AG08396 (cell line): ENCODE results near the gene KCTD16.

ENCODE experiments used
- DNase-seq: peaks from one replicate; pipeline ENCODE4 v3.0.0; 2012; ENCODE audit warnings: low spot score, mixed read lengths

KCTD16 gene

DNA sequence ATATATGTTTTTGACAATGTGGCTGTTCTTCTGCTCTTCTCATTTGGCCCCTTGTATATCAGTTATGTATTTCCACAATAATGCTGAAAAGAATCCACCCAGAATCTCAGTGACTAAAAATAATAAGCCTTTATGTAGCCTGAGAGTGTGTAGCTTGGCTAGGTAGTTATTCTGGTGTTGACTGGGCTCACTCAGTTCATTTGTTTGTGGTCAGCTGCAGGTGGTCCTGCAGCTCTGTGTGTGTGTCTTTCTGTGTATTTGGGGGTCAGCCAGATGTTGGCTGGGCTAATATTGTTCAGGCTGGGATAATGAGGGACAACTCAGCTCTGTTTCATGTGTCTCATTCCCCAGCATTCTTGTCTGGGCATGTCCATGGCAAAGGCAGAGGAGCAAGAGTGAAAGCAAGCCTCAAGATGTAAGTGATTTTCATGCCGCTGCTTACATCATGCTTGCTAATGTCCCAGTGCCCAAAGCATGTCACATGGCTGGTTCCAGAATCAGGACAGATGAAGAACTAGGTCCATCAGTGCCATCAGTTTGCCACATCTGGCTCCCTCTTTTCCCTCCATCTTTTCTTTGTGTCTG, 162.8 kb downstream of the KCTD16 start:
- DNase-seq, result no peak

DNA sequence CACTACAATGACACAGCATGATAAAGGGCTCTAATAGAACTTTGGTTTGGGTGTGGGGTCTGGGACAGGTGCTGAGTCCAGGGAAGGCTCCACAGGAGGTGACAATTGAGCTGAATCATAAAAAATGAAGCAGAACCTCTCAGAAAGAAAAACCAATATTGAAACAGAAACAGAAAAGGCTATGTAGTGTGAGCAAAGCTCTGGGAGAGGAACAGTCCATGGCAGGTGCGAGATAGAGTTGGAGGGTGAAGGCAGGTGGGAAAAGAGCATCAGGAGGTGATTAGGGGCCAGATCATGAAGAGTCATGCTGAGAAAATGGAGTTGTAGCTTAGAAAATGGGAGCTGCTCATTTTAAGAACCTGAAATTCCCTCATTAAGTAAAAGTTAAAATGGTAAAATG, 164.9 kb downstream of the KCTD16 start:
- DNase-seq, result no peak

DNA sequence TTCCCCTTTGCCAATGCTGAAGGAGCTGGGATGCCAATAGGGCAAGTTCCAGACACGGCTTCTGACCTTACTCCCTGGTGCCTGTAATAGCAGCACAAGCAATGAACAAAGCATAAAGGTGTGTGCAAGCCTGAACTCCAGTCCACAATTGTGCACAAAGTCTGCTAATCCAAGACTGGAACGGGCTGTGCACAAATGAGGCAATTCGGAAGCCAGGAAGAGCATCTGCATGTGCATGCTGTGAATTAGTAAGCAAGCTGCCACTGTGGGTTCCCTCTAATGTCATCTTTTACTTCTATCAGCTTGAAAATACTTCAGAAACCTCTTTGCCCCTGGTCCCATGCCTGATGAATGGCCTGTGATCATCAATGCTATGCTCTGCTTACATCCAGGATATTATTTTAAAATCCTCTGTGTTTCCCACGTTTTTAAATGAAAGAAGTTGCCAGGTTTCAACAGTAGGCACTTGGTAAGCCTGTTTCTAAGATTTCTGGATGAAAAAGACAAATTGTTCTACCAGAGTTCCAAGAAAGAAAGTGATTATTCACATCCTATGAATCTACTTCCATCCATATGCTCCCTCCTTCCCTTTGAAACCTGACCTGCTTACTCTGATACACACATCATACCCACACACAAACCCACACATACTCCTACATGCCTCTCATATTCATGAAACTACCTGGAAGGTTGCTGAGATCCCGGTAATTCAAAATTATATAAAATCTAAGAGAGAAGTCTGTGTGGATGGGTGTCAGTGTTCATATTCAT, 165.7 kb downstream of the KCTD16 start:
- DNase-seq, result no peak

GRCh38 chr5:144352330-144352729, 181.7 kb downstream of the KCTD16 start:
- no peak for DNase-seq

DNA sequence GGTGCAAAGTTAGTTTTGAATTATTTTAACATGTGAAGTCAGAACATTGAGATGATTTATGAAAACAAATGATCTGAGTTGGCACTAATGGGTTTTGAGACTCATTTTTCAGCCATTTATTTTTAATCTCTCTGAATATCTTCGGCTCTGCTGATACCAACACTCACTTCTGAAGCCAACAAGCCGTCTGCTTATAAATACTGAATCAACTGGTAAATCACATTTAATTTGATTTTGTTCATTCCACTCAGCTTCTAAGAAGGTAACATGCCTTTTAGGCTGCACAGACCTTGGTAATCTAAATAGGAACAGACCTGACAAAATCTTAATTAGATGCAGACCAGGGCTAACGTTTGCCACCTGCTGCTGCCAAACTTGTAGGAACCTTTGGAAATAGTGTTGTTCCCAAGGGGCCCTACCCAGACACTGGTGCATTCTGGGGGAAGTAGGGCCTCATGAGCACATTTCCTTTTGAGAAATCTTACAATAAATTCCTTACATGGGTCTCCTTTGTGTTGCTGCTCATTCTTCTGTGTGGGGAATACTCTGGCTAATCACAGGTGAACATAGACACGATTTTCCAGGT, 182.2 kb downstream of the KCTD16 start:
- no peak for DNase-seq

GRCh38 chr5:144356489-144356888, 185.8 kb downstream of the KCTD16 start:
- DNase-seq, result no peak

DNA sequence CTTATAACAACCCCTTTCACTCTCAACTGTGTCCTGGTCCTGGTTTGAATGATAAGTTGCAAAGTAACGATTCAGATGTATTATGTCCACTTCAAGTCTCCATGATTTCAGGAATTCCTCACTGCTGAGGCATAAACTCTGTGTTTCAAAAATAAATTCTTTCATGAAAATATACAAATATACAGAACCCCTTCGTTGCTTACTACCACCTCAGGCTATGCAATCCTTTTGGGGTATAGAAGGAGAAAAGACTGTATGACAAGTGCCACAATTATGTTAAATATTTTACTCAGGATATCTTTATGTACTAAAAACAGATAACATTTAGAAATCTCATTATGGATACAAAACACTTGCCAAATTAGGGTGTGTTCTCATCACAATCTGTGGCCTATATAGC, 190.7 kb downstream of the KCTD16 start:
- DNase-seq, result no peak

DNA sequence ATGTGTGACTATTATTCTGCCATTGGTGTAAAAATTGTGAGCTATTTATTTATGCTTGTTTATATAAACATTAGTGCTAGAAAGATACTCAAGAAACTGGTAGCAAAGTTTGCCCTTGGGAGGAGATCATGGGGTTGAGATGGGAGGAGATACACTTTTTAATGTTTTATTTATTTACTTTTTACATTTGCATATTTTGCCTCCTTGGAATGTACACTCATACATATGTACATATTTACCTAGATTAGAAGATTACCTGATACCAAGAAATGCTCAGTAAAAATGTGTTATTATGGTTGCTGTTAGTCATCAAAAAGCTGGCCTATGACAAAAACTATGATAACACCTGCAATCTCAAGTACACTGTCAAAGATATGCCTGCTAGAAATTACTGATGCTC, 195.2 kb downstream of the KCTD16 start:
- DNase-seq, result no peak

- DNase-seq, result no peak
Measured at GRCh38 chr5:144367991-144368390, 197.3 kb downstream of the KCTD16 start.

GRCh38 chr5:144368556-144368955, 197.9 kb downstream of the KCTD16 start:
- no peak for DNase-seq

DNA sequence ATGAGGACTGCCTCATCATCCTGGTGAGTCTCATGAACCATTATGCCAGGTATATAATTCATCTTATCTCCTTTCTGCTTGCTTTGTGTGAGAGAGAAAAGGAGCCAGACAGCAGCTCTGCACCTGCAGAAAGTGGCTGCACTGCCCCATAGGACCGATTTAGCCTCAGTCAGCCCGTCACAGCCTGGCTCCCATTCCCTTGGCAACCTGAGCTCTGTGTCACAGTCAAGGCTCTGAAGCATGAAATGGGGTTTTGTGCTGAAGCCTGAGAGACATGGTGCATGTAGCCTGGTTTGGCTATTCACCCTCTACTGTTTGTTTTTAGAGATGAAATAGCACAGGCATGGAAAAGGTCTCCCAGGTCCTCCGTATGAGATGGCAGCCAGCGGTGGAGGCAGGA, 198.3 kb downstream of the KCTD16 start:
- DNase-seq, result no peak

DNA sequence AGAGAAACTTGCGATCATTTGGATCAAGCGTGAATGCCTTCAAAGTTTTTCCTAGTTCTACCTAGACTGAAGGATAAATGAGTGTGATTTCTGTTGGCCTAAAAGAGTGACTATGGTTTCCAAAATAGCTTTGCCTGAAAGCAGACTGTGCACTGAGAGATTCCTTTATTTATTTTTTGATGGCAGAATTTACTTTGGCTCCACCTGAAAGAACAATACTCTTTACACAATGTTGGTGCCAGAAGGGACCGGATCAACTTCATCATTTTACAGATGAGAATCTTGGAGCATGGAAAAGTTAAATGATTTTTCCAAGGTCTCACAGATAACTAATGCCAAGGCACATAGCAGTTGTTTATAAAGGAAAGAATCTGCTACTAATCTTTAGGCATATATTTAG, 199.6 kb downstream of the KCTD16 start:
- no peak for DNase-seq

- no peak for DNase-seq
Measured at GRCh38 chr5:144374637-144375036, 204.0 kb downstream of the KCTD16 start.

DNA sequence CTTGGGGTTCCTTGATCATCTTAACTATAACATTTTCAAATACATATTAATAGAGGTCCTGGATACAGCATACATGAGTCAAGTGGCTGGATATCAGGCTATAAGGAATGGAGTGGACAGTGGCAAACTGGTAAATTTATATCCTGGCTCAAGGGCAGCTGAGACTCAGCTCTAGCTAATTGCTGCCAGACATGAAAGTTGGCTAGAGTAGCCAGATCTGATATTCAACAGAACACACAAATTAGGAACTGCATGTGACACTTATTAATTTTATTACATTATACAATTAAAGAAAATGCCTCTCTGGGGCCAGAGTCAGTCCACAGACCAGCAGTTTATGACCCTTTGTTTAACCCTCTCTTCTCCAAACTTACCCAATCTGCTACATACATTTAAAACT, 206.5 kb downstream of the KCTD16 start:
- DNase-seq, result no peak

DNA sequence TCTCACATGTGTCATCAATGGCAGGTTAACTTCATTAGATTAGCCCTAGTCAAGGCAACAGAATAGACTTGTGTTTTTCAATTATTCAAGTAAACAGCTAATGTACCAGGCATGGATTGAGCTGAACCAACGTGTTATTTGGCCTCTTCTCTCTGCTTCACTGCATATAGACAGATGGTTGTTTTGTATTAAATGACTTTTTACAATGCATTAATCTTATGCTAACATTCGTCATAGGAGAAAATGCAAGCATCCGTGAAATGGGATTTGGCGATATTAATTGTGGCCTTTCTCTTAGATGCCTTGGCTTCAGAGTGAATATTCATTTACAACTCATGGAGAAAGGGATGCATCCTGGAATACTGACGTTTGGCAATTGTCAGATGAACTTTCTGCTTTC, 208.0 kb downstream of the KCTD16 start:
- DNase-seq, result no peak

- DNase-seq, result no peak
Measured at GRCh38 chr5:144385597-144385996, 214.9 kb downstream of the KCTD16 start.

DNA sequence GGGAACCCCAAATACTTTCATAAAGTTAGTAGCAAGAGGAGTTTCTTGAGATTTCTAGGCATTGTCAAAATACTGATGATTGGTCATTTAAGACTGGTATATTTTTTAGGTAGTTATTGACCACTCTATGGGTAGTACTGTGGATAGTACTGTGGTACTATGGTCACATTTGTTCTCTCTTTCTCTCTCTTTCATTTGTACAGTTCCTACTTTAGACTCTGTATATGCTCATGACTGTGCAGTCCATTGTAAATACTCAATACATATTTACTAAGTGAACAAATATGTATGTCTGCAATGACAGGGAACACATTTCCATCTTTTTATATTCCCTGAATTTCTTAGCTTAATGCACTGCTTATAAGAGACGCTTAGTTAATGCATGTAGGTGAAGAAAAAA, 215.6 kb downstream of the KCTD16 start:
- DNase-seq, result no peak

- no peak for DNase-seq
Measured at GRCh38 chr5:144390133-144390532, 219.5 kb downstream of the KCTD16 start.

DNA sequence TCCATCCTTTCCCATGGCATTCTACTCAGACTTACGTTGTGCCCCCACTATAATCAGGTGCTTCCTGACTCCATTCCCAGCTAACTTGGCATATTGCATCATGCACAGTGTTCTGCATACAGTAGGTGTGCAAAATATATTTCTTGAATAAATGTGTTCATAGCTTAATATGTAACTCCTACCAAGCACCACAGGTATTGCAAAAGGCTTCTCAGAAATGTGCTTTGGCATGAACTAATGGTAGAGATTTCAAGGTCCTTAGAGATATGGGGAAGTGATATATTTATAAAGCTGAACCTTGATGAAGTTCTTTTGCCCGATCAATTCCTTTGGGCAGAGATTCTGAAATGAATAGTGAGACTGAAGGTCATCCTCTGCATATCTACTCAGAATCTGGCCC, 220.4 kb downstream of the KCTD16 start:
- no peak for DNase-seq

- DNase-seq, result no peak
Measured at GRCh38 chr5:144393641-144394435, 223.2 kb downstream of the KCTD16 start.

DNA sequence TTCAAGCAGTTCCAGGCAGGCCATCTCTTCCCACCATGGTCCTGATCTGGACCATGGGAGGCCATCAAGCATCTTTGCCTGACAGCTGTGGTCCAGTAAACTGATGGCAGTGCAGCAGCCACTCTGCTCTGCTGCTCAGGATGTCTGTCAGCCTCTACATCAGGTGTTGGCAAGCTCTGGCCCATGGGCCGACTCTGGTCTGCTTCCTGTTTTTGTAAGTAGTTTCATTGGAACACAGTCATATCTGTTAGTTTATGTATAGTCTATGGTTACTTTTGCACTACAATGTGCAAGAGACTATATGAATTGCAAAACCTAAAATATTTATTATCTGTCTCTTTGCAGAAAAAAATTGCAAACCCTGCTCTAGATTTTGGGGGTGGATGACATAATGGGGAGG, 225.0 kb downstream of the KCTD16 start:
- DNase-seq, result no peak

DNA sequence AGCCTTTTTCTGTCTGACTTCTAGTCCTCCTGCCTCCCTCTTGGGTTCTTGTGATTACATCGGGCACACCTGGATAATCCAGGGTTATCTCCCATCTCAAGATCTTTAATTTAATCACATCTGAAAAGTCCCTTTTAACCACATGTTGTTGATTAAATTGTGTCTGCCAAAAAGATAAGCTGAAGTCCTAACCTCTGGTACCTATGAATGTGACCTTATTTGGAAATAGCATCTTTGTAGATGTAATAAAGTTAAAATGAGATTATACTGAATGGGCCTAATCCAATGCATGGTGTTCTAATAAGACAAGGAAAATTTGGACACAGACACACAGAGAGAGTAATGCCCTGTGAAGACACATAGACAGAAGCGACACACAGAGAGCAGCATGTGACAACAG, 232.4 kb downstream of the KCTD16 start:
- DNase-seq, result no peak
